Kidney (tissue), 14 donors: Measurements from ENCODE around the gene FKBP1B. TPM values are rescaled to one million over a fixed set of nuclear protein-coding genes. Genes with fewer than 3 reads are reported as not detected.
"Not testable (repeated sequence)": the region's sequence is repeated elsewhere in the genome, so short reads cannot be mapped to it uniquely, and the experiment has no call there.

Experiments used
- DNase-seq, 5 donors: peaks; one replicate each; pipeline ENCODE4 v3.0.0-alpha.2; 2013 to 2020
- FAIRE-seq: peaks from 2 replicates; lab custom pipeline; 2012; peaks lifted over from hg19 to GRCh38; lab: Jason Lieb, UNC
- H3K27ac ChIP-seq, 2 donors: one replicate each; pipeline ENCODE4 v1.7.0; 2013; ENCODE audit warnings: low read depth in 2 of 2, low read length in 2 of 2, inconsistent platforms in 1 of 2
- H3K27me3 ChIP-seq: one replicate; pipeline ENCODE4 v1.7.1; 2013; ENCODE audit warnings: low read length, inconsistent platforms; ENCODE audit not compliant: control insufficient read depth, insufficient read depth
- H3K36me3 ChIP-seq, 3 donors: one replicate each; pipeline versions ENCODE4 v1.7.0 to v1.7.1; 2013; ENCODE audit warnings: low read length in 3 of 3, control low read depth in 1 of 3, inconsistent platforms in 1 of 3; ENCODE audit not compliant: insufficient read depth in 3 of 3, control insufficient read depth in 2 of 3
- H3K4me1 ChIP-seq, 3 donors: one replicate each; pipeline versions ENCODE4 v1.7.0 to v1.7.1; 2013; ENCODE audit warnings: low read length in 3 of 3, inconsistent platforms in 1 of 3, low read depth in 1 of 3; ENCODE audit not compliant: control insufficient read depth in 2 of 3, insufficient read depth in 2 of 3
- H3K4me3 ChIP-seq, 3 donors: one replicate each; pipeline versions ENCODE4 v1.7.0 to v1.8.1; 2013; ENCODE audit warnings: low read length in 3 of 3, control low read depth in 1 of 3, inconsistent platforms in 1 of 3
- H3K9ac ChIP-seq, 3 donors: one replicate each; pipeline versions ENCODE4 v1.7.0 to v1.7.1; 2013; ENCODE audit warnings: low read length in 3 of 3, control low read depth in 1 of 3, inconsistent platforms in 1 of 3
- H3K9me3 ChIP-seq, 3 donors: one replicate each; pipeline versions ENCODE4 v1.7.0 to v1.7.1; 2013; ENCODE audit warnings: low read length in 3 of 3, control low read depth in 1 of 3, inconsistent platforms in 1 of 3; ENCODE audit not compliant: control insufficient read depth in 2 of 3, insufficient read depth in 1 of 3
- CTCF ChIP-seq: IDR thresholded peaks from 3 replicates; pipeline ENCODE4 v1.5.1; 2012; ENCODE audit warnings: mild to moderate bottlenecking, moderate library complexity, borderline replicate concordance; ENCODE audit not compliant: insufficient read depth; ENCODE audit errors: extremely low read depth
- intact Hi-C: fragments of 100-400 bp; cut with DNase I; formaldehyde crosslinking; loops from one replicate; pipeline ENCODE4 v1.11.1; 2022
- polyA plus RNA-seq: library from polyadenylated mRNA; stranded (reverse); fragments of 350-450 nt; fragmentation: Illumina TruSeq; extraction: RNeasy Lipid Tissue Mini Kit (QIAGEN cat#74804); gene quantifications from one replicate; pipeline ENCODE4 v1.2.3, GENCODE V29; 2014; ENCODE audit warnings: low read depth, low replicate concordance; ENCODE audit not compliant: insufficient read depth
- total RNA-seq: library from RNA; stranded (reverse); fragmentation: NEBNext Ultra II Directional; extraction: Animal tissue kit (Norgen Biotek cat#: 25700); gene quantifications from one replicate; pipeline ENCODE4 v1.2.1, GENCODE V29; 2021
- donor health status: control.
- donor health status: control.
- donor health status: control.
- donor health status: control.
- donor health status: control.
- donor health status: DM: yes; HTN: yes; CAD: no.
- donor health status: Normal renal cell carcinoma (clear cell type).

The FKBP1B gene
- total and polyA plus RNA-seq, 2 donors from 2014 or later, result 11.8 to 19.8 TPM

- TF ChIP-seq CTCF, result no peak
- Histone ChIP-seq H3K9me3 (no peaks in the 10 kb centered on the region), H3K9ac (no peak overlapping the region), H3K36me3 (no peaks in the 10 kb centered on the region), H3K27me3 (no peaks in the 10 kb centered on the region), H3K4me3 (no peak overlapping the region), H3K27ac (no peak overlapping the region), H3K4me1 (peaks cover 0 to 2% (median 0%) of the 10 kb centered on the region in 3 donors)
- no peak for FAIRE-seq
- intact Hi-C loops, result no loop called here
- DNase-seq, result no peak
Observed at GRCh38 chr2:24011250-24012104, 38.1 kb upstream of the FKBP1B start.

- H3K4me3 ChIP-seq, result no peak overlapping the region
- FAIRE-seq (no peak), DNase-seq (no peak)
- no peak overlapping the region for H3K27ac ChIP-seq
- H3K9ac ChIP-seq, result no peak overlapping the region
- no peaks in the 10 kb centered on the region for H3K36me3 ChIP-seq
- H3K27me3 ChIP-seq, result no peaks in the 10 kb centered on the region
- intact Hi-C loops, result no loop called here
- peaks cover 0 to 2% (median 0%) of the 10 kb centered on the region in 3 donors for H3K4me1 ChIP-seq
- TF ChIP-seq CTCF, result no peak
- no peaks in the 10 kb centered on the region for H3K9me3 ChIP-seq
Observed at GRCh38 chr2:24012521-24013188, 36.9 kb upstream of the FKBP1B start.

GRCh38 chr2:24014902-24015301, 34.6 kb upstream of the FKBP1B start:
- H3K9me3 ChIP-seq, intact Hi-C loops, FAIRE-seq, H3K4me3 ChIP-seq, H3K27me3 ChIP-seq, H3K27ac ChIP-seq, H3K4me1 ChIP-seq, H3K9ac ChIP-seq, H3K36me3 ChIP-seq, DNase-seq: not testable (repeated sequence)
